WTC11 (cell line): ENCODE data around the gene CLEC4M. TPM values are rescaled to one million over a fixed set of nuclear protein-coding genes. Genes with fewer than 3 reads are reported as not detected.

Source experiments
- ATAC-seq: fragments of 200-7000 bp; cut with Tn5 transposase; 2 replicates; pipeline ENCODE4 v1.10.0; 2021; ENCODE audit warnings: mild to moderate bottlenecking, moderate library complexity
- CTCF ChIA-PET: fragments of 300-600 bp; sonication (Branson Sonifier 250); formaldehyde crosslinking; loops from one replicate; lab custom pipeline; 2021; ENCODE audit warnings: antibody characterized with exemption; lab: Charles Lee
- POLR2A ChIA-PET: fragments of 350-600 bp; sonication (Branson Sonifier 250); formaldehyde crosslinking; loops from one replicate; lab custom pipeline; 2021; ENCODE audit warnings: antibody characterized with exemption; lab: Charles Lee
- DNase-seq: peaks from one replicate; pipeline ENCODE4 v3.0.0; 2021; ENCODE audit warnings: low spot score
- H3K27ac Mint-ChIP-seq: 2 replicates; pipeline ENCODE4 v1.8.0; 2021; ENCODE audit warnings: mixed read lengths
- H3K27me3 Mint-ChIP-seq: 2 replicates; pipeline ENCODE4 v1.8.0; 2021; ENCODE audit warnings: low read depth, mild to moderate bottlenecking, moderate library complexity, mixed read lengths
- H3K36me3 Mint-ChIP-seq: 2 replicates; pipeline ENCODE4 v1.8.0; 2021; ENCODE audit warnings: mixed read lengths
- H3K4me1 Mint-ChIP-seq: 2 replicates; pipeline ENCODE4 v1.8.0; 2022; ENCODE audit warnings: mixed read lengths
- H3K4me3 Mint-ChIP-seq: 2 replicates; pipeline ENCODE4 v1.8.0; 2021; ENCODE audit warnings: mild to moderate bottlenecking, moderate library complexity, mixed read lengths
- H3K9me3 Mint-ChIP-seq: 2 replicates; pipeline ENCODE4 v1.8.0; 2021; ENCODE audit warnings: mixed read lengths
- AFF4 ChIP-seq: sonication (generic); formaldehyde crosslinking; IDR thresholded peaks from 2 replicates; pipeline ENCODE4 v1.8.1; 2023; ENCODE audit warnings: mild to moderate bottlenecking, missing genetic modification reagents, borderline replicate concordance
- ATF6 ChIP-seq: sonication (generic); formaldehyde crosslinking; IDR thresholded peaks from 2 replicates; pipeline ENCODE4 v1.8.1; 2023; ENCODE audit warnings: mild to moderate bottlenecking, missing genetic modification reagents
- CBFB ChIP-seq: sonication (generic); formaldehyde crosslinking; IDR thresholded peaks from 2 replicates; pipeline ENCODE4 v1.8.1; 2022; ENCODE audit warnings: mild to moderate bottlenecking, low read depth, missing genetic modification reagents
- CREB1 ChIP-seq: sonication (generic); formaldehyde crosslinking; IDR thresholded peaks from 2 replicates; pipeline ENCODE4 v1.8.0; 2023; ENCODE audit warnings: mild to moderate bottlenecking, missing genetic modification reagents
- CREM ChIP-seq: sonication (generic); formaldehyde crosslinking; IDR thresholded peaks from 2 replicates; pipeline ENCODE4 v1.8.1; 2022; ENCODE audit warnings: mild to moderate bottlenecking, missing genetic modification reagents, moderate library complexity
- E2F4 ChIP-seq: sonication (generic); formaldehyde crosslinking; IDR thresholded peaks from 2 replicates; pipeline ENCODE4 v1.8.1; 2022; ENCODE audit warnings: low read depth, mild to moderate bottlenecking, moderate library complexity, missing genetic modification reagents, borderline replicate concordance
- ELF4 ChIP-seq: sonication (generic); formaldehyde crosslinking; IDR thresholded peaks from 2 replicates; pipeline ENCODE4 v1.8.1; 2022; ENCODE audit warnings: low read depth, mild to moderate bottlenecking, moderate library complexity, missing genetic modification reagents
- FOXK1 ChIP-seq: sonication (generic); formaldehyde crosslinking; IDR thresholded peaks from 2 replicates; pipeline ENCODE4 v1.8.0; 2022; ENCODE audit warnings: mild to moderate bottlenecking, moderate library complexity, missing genetic modification reagents
- HMGA2 ChIP-seq: fragments of 250-450 bp; sonication (Bioruptor Pico); IDR thresholded peaks from 2 replicates; pipeline ENCODE4 v1.4.0; 2021; ENCODE audit warnings: mild to moderate bottlenecking, moderate library complexity
- PRRX2 ChIP-seq: fragments of 250-450 bp; sonication (Bioruptor Pico); IDR thresholded peaks from 2 replicates; pipeline ENCODE4 v1.8.0; 2021; ENCODE audit warnings: mild to moderate bottlenecking
- RORB ChIP-seq: fragments of 250-450 bp; sonication (Bioruptor Pico); IDR thresholded peaks from 2 replicates; pipeline ENCODE4 v1.9.0; 2021; ENCODE audit warnings: mild to moderate bottlenecking
- SMAD3 ChIP-seq: sonication (generic); formaldehyde crosslinking; IDR thresholded peaks from 2 replicates; pipeline ENCODE4 v1.8.0; 2022; ENCODE audit warnings: missing genetic modification reagents, mild to moderate bottlenecking, borderline replicate concordance
- SP1 ChIP-seq: sonication (generic); formaldehyde crosslinking; conservative IDR thresholded peaks from 2 replicates; pipeline ENCODE4 v1.8.1; 2022; ENCODE audit warnings: missing genetic modification reagents
- TEAD4 ChIP-seq: sonication (generic); formaldehyde crosslinking; IDR thresholded peaks from 2 replicates; pipeline ENCODE4 v1.8.0; 2022; ENCODE audit warnings: mild to moderate bottlenecking, missing genetic modification reagents
- ZNF219 ChIP-seq: sonication (generic); formaldehyde crosslinking; IDR thresholded peaks from 2 replicates; pipeline ENCODE4 v1.8.0; 2023; ENCODE audit warnings: missing genetic modification reagents, mild to moderate bottlenecking, borderline replicate concordance
- ZNF671 ChIP-seq: fragments of 250-450 bp; sonication (Bioruptor Pico); IDR thresholded peaks from 2 replicates; pipeline ENCODE4 v1.8.0; 2021; ENCODE audit warnings: mild to moderate bottlenecking
- total RNA-seq: library from RNA; stranded (reverse); gene quantifications from 3 replicates; pipeline ENCODE4 v1.2.3, GENCODE V29; 2021
- TF ChIP-seq, protein P1 (sequence below): sonication (generic); formaldehyde crosslinking; IDR thresholded peaks from 2 replicates; pipeline ENCODE4 v1.8.0; 2023; ENCODE audit warnings: missing genetic modification reagents, mild to moderate bottlenecking, borderline replicate concordance
- TF ChIP-seq, protein P2 (sequence below): sonication (generic); formaldehyde crosslinking; IDR thresholded peaks from 2 replicates; pipeline ENCODE4 v1.8.0; 2022; ENCODE audit warnings: missing genetic modification reagents
- TF ChIP-seq, protein P3 (sequence below): sonication (generic); formaldehyde crosslinking; IDR thresholded peaks from 2 replicates; pipeline ENCODE4 v1.8.0; 2023; ENCODE audit warnings: mild to moderate bottlenecking, missing genetic modification reagents

CLEC4M gene
- total RNA-seq, 1 experiment from 2014 or later, result not detected

- ATAC-seq (no peak), DNase-seq (no peak)
- ChIA-PET CTCF (no interaction called here), POLR2A (no interaction called here)
- Mint-ChIP-seq H3K4me1 (peaks cover 20% of the 10 kb centered on the region), H3K27me3 (peaks cover 9% of the 10 kb centered on the region), H3K36me3 (peaks cover 1% of the 10 kb centered on the region), H3K9me3 (peaks cover 8% of the 10 kb centered on the region), H3K4me3 (no peak overlapping the region), H3K27ac (no peak overlapping the region)
- TF ChIP-seq PRRX2 (CRISPR knock-in tag) (no peak), ZNF219 (CRISPR knock-in tag) (no peak), AFF4 (CRISPR knock-in tag) (no peak), CREB1 (CRISPR knock-in tag) (no peak), E2F4 (CRISPR knock-in tag) (no peak), ATF6 (CRISPR knock-in tag) (no peak), FOXK1 (no peak), SP1 (CRISPR knock-in tag) (no peak), CBFB (CRISPR knock-in tag) (no peak), SMAD3 (CRISPR knock-in tag) (no peak), HMGA2 (CRISPR knock-in tag) (no peak), RORB (CRISPR knock-in tag) (no peak), ELF4 (CRISPR knock-in tag) (no peak), CREM (CRISPR knock-in tag) (no peak), TEAD4 (CRISPR knock-in tag) (no peak), ZNF671 (CRISPR knock-in tag) (no peak)
- TF ChIP-seq, protein P1, sequence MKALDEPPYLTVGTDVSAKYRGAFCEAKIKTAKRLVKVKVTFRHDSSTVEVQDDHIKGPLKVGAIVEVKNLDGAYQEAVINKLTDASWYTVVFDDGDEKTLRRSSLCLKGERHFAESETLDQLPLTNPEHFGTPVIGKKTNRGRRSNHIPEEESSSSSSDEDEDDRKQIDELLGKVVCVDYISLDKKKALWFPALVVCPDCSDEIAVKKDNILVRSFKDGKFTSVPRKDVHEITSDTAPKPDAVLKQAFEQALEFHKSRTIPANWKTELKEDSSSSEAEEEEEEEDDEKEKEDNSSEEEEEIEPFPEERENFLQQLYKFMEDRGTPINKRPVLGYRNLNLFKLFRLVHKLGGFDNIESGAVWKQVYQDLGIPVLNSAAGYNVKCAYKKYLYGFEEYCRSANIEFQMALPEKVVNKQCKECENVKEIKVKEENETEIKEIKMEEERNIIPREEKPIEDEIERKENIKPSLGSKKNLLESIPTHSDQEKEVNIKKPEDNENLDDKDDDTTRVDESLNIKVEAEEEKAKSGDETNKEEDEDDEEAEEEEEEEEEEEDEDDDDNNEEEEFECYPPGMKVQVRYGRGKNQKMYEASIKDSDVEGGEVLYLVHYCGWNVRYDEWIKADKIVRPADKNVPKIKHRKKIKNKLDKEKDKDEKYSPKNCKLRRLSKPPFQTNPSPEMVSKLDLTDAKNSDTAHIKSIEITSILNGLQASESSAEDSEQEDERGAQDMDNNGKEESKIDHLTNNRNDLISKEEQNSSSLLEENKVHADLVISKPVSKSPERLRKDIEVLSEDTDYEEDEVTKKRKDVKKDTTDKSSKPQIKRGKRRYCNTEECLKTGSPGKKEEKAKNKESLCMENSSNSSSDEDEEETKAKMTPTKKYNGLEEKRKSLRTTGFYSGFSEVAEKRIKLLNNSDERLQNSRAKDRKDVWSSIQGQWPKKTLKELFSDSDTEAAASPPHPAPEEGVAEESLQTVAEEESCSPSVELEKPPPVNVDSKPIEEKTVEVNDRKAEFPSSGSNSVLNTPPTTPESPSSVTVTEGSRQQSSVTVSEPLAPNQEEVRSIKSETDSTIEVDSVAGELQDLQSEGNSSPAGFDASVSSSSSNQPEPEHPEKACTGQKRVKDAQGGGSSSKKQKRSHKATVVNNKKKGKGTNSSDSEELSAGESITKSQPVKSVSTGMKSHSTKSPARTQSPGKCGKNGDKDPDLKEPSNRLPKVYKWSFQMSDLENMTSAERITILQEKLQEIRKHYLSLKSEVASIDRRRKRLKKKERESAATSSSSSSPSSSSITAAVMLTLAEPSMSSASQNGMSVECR, result no peak
- TF ChIP-seq, protein P2, sequence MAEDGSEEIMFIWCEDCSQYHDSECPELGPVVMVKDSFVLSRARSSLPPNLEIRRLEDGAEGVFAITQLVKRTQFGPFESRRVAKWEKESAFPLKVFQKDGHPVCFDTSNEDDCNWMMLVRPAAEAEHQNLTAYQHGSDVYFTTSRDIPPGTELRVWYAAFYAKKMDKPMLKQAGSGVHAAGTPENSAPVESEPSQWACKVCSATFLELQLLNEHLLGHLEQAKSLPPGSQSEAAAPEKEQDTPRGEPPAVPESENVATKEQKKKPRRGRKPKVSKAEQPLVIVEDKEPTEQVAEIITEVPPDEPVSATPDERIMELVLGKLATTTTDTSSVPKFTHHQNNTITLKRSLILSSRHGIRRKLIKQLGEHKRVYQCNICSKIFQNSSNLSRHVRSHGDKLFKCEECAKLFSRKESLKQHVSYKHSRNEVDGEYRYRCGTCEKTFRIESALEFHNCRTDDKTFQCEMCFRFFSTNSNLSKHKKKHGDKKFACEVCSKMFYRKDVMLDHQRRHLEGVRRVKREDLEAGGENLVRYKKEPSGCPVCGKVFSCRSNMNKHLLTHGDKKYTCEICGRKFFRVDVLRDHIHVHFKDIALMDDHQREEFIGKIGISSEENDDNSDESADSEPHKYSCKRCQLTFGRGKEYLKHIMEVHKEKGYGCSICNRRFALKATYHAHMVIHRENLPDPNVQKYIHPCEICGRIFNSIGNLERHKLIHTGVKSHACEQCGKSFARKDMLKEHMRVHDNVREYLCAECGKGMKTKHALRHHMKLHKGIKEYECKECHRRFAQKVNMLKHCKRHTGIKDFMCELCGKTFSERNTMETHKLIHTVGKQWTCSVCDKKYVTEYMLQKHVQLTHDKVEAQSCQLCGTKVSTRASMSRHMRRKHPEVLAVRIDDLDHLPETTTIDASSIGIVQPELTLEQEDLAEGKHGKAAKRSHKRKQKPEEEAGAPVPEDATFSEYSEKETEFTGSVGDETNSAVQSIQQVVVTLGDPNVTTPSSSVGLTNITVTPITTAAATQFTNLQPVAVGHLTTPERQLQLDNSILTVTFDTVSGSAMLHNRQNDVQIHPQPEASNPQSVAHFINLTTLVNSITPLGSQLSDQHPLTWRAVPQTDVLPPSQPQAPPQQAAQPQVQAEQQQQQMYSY (CRISPR knock-in tag), result no peak
- TF ChIP-seq, protein P3, sequence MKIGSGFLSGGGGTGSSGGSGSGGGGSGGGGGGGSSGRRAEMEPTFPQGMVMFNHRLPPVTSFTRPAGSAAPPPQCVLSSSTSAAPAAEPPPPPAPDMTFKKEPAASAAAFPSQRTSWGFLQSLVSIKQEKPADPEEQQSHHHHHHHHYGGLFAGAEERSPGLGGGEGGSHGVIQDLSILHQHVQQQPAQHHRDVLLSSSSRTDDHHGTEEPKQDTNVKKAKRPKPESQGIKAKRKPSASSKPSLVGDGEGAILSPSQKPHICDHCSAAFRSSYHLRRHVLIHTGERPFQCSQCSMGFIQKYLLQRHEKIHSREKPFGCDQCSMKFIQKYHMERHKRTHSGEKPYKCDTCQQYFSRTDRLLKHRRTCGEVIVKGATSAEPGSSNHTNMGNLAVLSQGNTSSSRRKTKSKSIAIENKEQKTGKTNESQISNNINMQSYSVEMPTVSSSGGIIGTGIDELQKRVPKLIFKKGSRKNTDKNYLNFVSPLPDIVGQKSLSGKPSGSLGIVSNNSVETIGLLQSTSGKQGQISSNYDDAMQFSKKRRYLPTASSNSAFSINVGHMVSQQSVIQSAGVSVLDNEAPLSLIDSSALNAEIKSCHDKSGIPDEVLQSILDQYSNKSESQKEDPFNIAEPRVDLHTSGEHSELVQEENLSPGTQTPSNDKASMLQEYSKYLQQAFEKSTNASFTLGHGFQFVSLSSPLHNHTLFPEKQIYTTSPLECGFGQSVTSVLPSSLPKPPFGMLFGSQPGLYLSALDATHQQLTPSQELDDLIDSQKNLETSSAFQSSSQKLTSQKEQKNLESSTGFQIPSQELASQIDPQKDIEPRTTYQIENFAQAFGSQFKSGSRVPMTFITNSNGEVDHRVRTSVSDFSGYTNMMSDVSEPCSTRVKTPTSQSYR, result no peak
Measured at GRCh38 chr19:7744871-7745650, 18.0 kb upstream of the CLEC4M start.
